PC-3 (cell line): ENCODE measurements around the gene CRISPLD2. TPM values are rescaled to one million over a fixed set of nuclear protein-coding genes. Genes with fewer than 3 reads are reported as not detected.

Source experiments
- ATAC-seq: fragments of 200-7000 bp; cut with Tn5 transposase; 2 replicates; pipeline ENCODE4 v1.9.1; 2020; ENCODE audit warnings: mild to moderate bottlenecking, moderate library complexity
- BruUV-seq: library from RNA; stranded (reverse); fragments of 400-500 nt; replicated peaks from 2 replicates; lab custom pipeline; 2021; lab: Mats Ljungman, UMichigan
- CTCF ChIA-PET: fragments of 300-600 bp; sonication (Branson Sonifier 250); formaldehyde crosslinking; loops from one replicate; lab custom pipeline; 2022; ENCODE audit warnings: antibody characterized with exemption; lab: Charles Lee
- POLR2A ChIA-PET: fragments of 300-600 bp; sonication (Branson Sonifier 250); formaldehyde crosslinking; loops from one replicate; lab custom pipeline; 2022; ENCODE audit warnings: antibody characterized with exemption; ENCODE audit not compliant: unreplicated experiment; lab: Charles Lee
- DNase-seq: peaks from one replicate; pipeline ENCODE4 v3.0.0-alpha.2; 2015
- H2AFZ ChIP-seq: fragments of 300-600 bp; sonication (generic); 2 replicates; pipeline ENCODE4 v1.6.0; 2016; ENCODE audit warnings: antibody characterized with exemption, low read length
- H3F3A ChIP-seq: fragments of 300-600 bp; sonication (generic); one replicate; pipeline ENCODE4 v1.6.0; 2017; ENCODE audit warnings: antibody characterized with exemption, low read length, control low read depth, mild to moderate bottlenecking; ENCODE audit not compliant: unreplicated experiment
- H3K27ac ChIP-seq: fragments of 300-600 bp; sonication (generic); 2 replicates; pipeline ENCODE4 v1.5.1; 2016; ENCODE audit warnings: mild to moderate bottlenecking, low read length
- H3K27me3 ChIP-seq: fragments of 300-600 bp; sonication (generic); 2 replicates; pipeline ENCODE4 v1.6.1; 2016; ENCODE audit warnings: low read length, mixed read lengths
- H3K36me3 ChIP-seq: fragments of 300-600 bp; sonication (generic); 2 replicates; pipeline ENCODE4 v1.6.1; 2016; ENCODE audit warnings: low read depth, mixed run types, low read length, mixed read lengths
- H3K4me1 ChIP-seq: fragments of 300-600 bp; sonication (generic); 2 replicates; pipeline ENCODE4 v1.5.1; 2016; ENCODE audit warnings: low read length; ENCODE audit not compliant: insufficient read depth
- H3K4me2 ChIP-seq: fragments of 300-600 bp; sonication (generic); 2 replicates; pipeline ENCODE4 v1.6.0; 2016; ENCODE audit warnings: low read length
- H3K4me3 ChIP-seq: fragments of 300-600 bp; sonication (generic); 2 replicates; pipeline ENCODE4 v1.5.1; 2016; ENCODE audit warnings: mild to moderate bottlenecking, low read length, mixed read lengths
- H3K79me2 ChIP-seq: fragments of 300-600 bp; sonication (generic); 2 replicates; pipeline ENCODE4 v1.6.1; 2017; ENCODE audit warnings: low read length, mixed read lengths
- H3K9ac ChIP-seq: fragments of 300-600 bp; sonication (generic); 2 replicates; pipeline ENCODE4 v1.6.0; 2016; ENCODE audit warnings: mild to moderate bottlenecking, low read length
- H3K9me2 ChIP-seq: fragments of 300-600 bp; sonication (generic); replicated peaks from 2 replicates; pipeline ENCODE4 v1.6.1; 2016; ENCODE audit warnings: mixed run types, low read length, mixed read lengths
- H3K9me3 ChIP-seq: fragments of 300-600 bp; sonication (generic); 2 replicates; pipeline ENCODE4 v1.6.1; 2016; ENCODE audit warnings: low read length, mixed read lengths
- H4K20me1 ChIP-seq: fragments of 300-600 bp; sonication (generic); 2 replicates; pipeline ENCODE4 v1.6.1; 2016; ENCODE audit warnings: low read length, mixed read lengths
- EZH2 ChIP-seq: fragments of 300-600 bp; sonication (generic); IDR thresholded peaks from one replicate; pipeline ENCODE4 v1.6.1; 2017; ENCODE audit warnings: antibody characterized with exemption, mild to moderate bottlenecking, low read length; ENCODE audit not compliant: unreplicated experiment
- EZH2phosphoT487 ChIP-seq: fragments of 300-600 bp; sonication (generic); IDR thresholded peaks from 2 replicates; pipeline ENCODE4 v1.6.1; 2018; ENCODE audit warnings: mild to moderate bottlenecking, antibody characterized with exemption, low read length, borderline replicate concordance
- intact Hi-C: fragments of 100-400 bp; cut with micrococcal nuclease; formaldehyde crosslinking; loops from 2 replicates; pipeline ENCODE4 v1.9.0; 2023
- total RNA-seq: library from RNA; depleted of rRNA; stranded (reverse); fragments of >200 nt; gene quantifications from 2 replicates; pipeline ENCODE4 v1.2.3, GENCODE V29; 2014
- TF ChIP-seq, protein P1 (sequence below): fragments of 300-600 bp; sonication (generic); conservative IDR thresholded peaks from 2 replicates; pipeline ENCODE4 v1.5.1; 2017; ENCODE audit warnings: antibody characterized with exemption, low read depth, mild to moderate bottlenecking, low read length

Gene CRISPLD2
- total RNA-seq, 1 experiment from 2014 or later = 2.8 TPM

- Histone ChIP-seq H3K27me3 (no peaks in the 10 kb centered on the region), H4K20me1 (no peaks in the 10 kb centered on the region), H2AFZ (no peak overlapping the region), H3K36me3 (no peaks in the 10 kb centered on the region), H3F3A (no peaks in the 10 kb centered on the region), H3K9me3 (no peaks in the 10 kb centered on the region), H3K9me2 (no peaks in the 10 kb centered on the region), H3K79me2 (no peaks in the 10 kb centered on the region), H3K4me3 (no peak overlapping the region), H3K4me2 (no peak overlapping the region), H3K4me1 (peaks cover 10% of the 10 kb centered on the region), H3K9ac (no peak overlapping the region), H3K27ac (no peak overlapping the region)
- intact Hi-C loops = loop anchor here (1.0 to 2.0 kb wide), 4 partner anchors 26 to 172 kb away; no protein-coding TSS in a partner anchor
- no TSS peak for BruUV-seq
- TF ChIP-seq EZH2 = no peak
- TF ChIP-seq EZH2phosphoT487 = no peak
- TF ChIP-seq, protein P1, sequence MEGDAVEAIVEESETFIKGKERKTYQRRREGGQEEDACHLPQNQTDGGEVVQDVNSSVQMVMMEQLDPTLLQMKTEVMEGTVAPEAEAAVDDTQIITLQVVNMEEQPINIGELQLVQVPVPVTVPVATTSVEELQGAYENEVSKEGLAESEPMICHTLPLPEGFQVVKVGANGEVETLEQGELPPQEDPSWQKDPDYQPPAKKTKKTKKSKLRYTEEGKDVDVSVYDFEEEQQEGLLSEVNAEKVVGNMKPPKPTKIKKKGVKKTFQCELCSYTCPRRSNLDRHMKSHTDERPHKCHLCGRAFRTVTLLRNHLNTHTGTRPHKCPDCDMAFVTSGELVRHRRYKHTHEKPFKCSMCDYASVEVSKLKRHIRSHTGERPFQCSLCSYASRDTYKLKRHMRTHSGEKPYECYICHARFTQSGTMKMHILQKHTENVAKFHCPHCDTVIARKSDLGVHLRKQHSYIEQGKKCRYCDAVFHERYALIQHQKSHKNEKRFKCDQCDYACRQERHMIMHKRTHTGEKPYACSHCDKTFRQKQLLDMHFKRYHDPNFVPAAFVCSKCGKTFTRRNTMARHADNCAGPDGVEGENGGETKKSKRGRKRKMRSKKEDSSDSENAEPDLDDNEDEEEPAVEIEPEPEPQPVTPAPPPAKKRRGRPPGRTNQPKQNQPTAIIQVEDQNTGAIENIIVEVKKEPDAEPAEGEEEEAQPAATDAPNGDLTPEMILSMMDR = no peak
- DNase-seq (no peak), ATAC-seq (no peak)
- ChIA-PET CTCF (interaction anchor here (2.0 kb wide), 1 partner anchor 27 kb away, joined by 5 read pairs; no protein-coding TSS in a partner anchor), POLR2A (no interaction called here)
Measured at GRCh38 chr16:84925773-84926372, 106.1 kb downstream of the CRISPLD2 start.

DNA sequence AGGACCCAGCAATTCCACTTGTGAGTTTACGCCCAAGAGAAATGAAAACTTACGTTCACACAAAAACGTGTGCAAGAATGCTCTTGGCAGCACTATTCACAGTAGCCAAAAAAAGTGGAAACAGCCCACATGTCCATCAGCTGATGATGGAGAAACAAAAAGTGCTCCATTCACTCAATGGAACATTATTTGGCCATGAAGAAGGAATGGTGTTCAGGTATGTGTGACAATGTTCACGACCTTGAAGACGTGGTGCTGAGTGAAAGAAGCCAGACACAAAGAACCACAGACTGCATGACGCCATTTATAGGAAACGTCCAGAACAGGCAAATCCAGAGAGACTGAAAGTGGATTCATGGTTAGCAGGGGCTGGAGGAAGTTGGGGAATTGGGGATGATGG is 106.7 kb downstream of the CRISPLD2 start:
- no peaks in the 10 kb centered on the region for H3K9me2 ChIP-seq
- H3K4me1 ChIP-seq = peaks cover 10% of the 10 kb centered on the region
- DNase-seq (no peak), ATAC-seq (no peak)
- H3F3A ChIP-seq = no peaks in the 10 kb centered on the region
- no peaks in the 10 kb centered on the region for H3K36me3 ChIP-seq
- ChIA-PET CTCF (interaction anchor here (2.0 kb wide), 1 partner anchor 27 kb away, joined by 5 read pairs; no protein-coding TSS in a partner anchor), POLR2A (no interaction called here)
- H3K9ac ChIP-seq = no peak overlapping the region
- no TSS peak for BruUV-seq
- H3K27me3 ChIP-seq = no peaks in the 10 kb centered on the region
- no peaks in the 10 kb centered on the region for H3K9me3 ChIP-seq
- no peaks in the 10 kb centered on the region for H3K79me2 ChIP-seq
- H3K27ac ChIP-seq = no peak overlapping the region
- H3K4me3 ChIP-seq = no peak overlapping the region
- intact Hi-C loops = no loop called here
- no peak overlapping the region for H2AFZ ChIP-seq
- H3K4me2 ChIP-seq = no peak overlapping the region
- H4K20me1 ChIP-seq = no peaks in the 10 kb centered on the region
- TF ChIP-seq, protein P1 = no peak
- TF ChIP-seq EZH2 (no peak), EZH2phosphoT487 (no peak)
